Left colon (tissue), 2 donors: ENCODE measurements around the gene ANP32E. TPM values are rescaled to one million over a fixed set of nuclear protein-coding genes. Genes with fewer than 3 reads are reported as not detected.
"Not testable (repeated sequence)": the region's sequence is repeated elsewhere in the genome, so short reads cannot be mapped to it uniquely, and the experiment has no call there.

Experiments
- ATAC-seq: fragments of 200-7000 bp; cut with Tn5 transposase; one replicate; pipeline ENCODE4 v1.9.1; 2020; ENCODE audit warnings: mild to moderate bottlenecking, moderate library complexity
- DNase-seq, 2 donors: peaks; one replicate each; pipeline ENCODE4 v3.0.0-alpha.2; 2020
- intact Hi-C, 2 donors: fragments of 100-400 bp; cut with DNase I in 1 of 2; cut with micrococcal nuclease in 1 of 2; formaldehyde crosslinking; loops; one replicate each; pipeline versions ENCODE4 v1.11.2 to v1.14.0; 2022; cut with DNase I, micrococcal nuclease
- total RNA-seq, 2 donors: library from RNA; stranded (reverse); fragmentation: NEBNext Ultra II Directional; extraction: Animal tissue kit (Norgen Biotek cat#: 25700); gene quantifications; one replicate each; pipeline ENCODE4 v1.2.1, GENCODE V29; 2021
- donor health status: DM: no; HTN: no; CAD: no.
- donor health status: DM: yes; HTN: yes; CAD: no.

ANP32E gene
- total RNA-seq, 2 donors from 2014 or later = 10.5 to 13.6 TPM

- DNase-seq = no peak
- no peak for ATAC-seq
- intact Hi-C loops = no loop called here
These were observed 23.3 kb upstream of the ANP32E start for GRCh38 chr1:150259217-150259616.

GRCh38 chr1:150257624-150258585, 22.0 kb upstream of the ANP32E start, which contains the start of gene CA14:
Gene CA14 (plus strand): TSS chr1:150257774. CDS start chr1:150258129, 355 bp downstream.
- intact Hi-C loops = no loop called here
- DNase-seq (no peak), ATAC-seq (no peak)

GRCh38 chr1:150256554-150257341, 20.8 kb upstream of the ANP32E start:
- no peak for DNase-seq
- intact Hi-C loops = no loop called here
- no peak for ATAC-seq

- DNase-seq (no peak), ATAC-seq (no peak)
- intact Hi-C loops = no loop called here
These were observed 20.3 kb upstream of the ANP32E start for GRCh38 chr1:150256198-150256553.

- DNase-seq (no peak), ATAC-seq (no peak)
- intact Hi-C loops = no loop called here
These were observed 14.0 kb upstream of the ANP32E start for GRCh38 chr1:150249936-150250335.

DNA sequence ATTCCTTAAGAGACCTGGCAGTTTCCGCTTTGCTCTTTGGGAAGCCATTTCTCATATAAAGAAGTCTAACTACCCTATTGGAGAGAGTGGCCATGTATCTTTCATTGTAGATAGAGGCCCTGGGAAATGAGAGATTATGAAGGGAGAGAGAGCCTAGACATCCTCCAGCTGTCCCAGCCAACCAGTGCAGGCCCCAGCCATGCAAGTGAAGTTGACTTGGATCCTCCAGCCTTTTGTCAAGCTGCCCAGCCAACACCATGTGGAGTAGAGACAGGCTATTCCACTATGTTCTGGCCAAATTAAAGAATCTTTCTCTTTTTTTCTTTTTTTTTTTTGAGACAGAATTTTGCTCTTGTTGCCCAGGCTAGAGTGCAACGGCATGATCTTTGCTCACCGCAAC, 7.1 kb upstream of the ANP32E start:
- no peak for DNase-seq
- intact Hi-C loops = no loop called here

DNA sequence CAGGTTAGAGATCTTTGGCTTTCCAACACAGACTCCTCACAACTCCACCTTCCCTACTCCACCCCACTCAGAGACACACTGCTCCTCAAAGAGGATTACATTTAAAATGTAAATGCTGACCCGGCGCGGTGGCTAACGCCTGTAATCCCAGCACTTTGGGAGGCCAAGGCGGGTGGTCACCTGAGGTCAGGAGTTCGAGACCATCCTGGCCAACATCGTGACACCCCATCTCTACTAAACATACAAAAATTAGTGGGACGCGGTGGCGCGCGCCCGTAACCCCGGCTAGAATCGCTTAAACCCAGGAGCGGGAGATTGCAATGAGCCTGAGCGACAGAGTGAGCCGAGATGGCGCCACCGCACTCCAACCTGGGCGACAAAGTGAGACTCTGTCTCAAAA, 1.8 kb upstream of the ANP32E start:
- ATAC-seq = no peak
- intact Hi-C loops = no loop called here
- no peak for DNase-seq

More for the DNA sequence above, 7.1 kb upstream of the ANP32E start:
- no peak for ATAC-seq

DNA sequence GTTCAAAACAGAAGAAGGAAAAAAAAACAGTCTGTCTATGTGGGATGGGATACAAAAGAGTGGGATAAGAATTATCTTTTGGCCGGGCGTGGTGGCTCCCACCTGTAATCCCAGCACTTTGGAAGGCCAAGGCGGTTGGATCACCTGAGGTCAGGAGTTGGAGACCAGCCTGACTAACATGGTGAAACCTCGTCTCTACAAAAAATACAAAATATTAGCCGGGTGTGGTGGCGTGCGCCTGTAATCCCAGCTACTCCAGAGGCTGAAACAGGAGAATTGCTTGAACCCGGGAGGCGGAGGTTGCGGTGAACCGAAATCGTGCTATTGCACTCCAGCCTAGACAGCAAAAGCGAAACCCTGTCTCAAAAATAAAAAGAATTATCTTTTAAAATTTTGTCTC, 1.3 kb upstream of the ANP32E start:
- intact Hi-C loops, ATAC-seq, DNase-seq: not testable (repeated sequence)

GRCh38 chr1:150236614-150237100, 745 bp upstream of the ANP32E start:
- DNase-seq (no peak), ATAC-seq (no peak)
- intact Hi-C loops = no loop called here

DNA sequence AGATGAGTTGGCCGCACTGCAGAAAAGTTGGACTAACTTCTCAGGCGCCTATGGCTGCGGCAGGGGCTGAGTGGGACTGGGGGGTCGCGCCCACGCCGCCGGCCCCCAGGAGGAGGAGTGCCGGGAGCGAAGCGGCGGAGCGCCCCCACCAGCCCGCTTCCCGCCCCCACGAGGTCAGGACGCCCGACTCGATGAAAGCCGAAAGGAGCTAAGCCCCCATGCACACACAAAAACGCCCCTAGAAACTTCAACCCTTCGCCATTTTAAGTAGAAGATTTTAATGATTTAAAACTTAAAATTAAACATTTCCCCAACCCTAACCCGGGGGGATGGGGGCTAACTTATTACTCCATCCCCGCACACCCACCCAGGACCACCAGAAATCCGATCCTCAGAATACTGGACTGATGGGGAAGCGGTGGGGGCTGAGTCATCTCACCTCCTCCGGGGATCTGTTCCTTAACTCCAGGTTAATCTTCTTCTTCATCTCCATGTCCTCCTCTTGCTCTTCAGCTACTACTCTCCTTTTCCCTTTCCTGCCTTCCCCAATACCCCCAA, 539 bp downstream of the ANP32E start:
- ATAC-seq (peak; percentile 12), DNase-seq (peak in 1 of 2 donors; percentile 43)
- intact Hi-C loops = no loop called here

- intact Hi-C loops = no loop called here
- peak; percentile 38 for ATAC-seq
- peak; percentile 84 to 85 for DNase-seq
These were observed 1.2 kb downstream of the ANP32E start for GRCh38 chr1:150234566-150235293.

- intact Hi-C loops = no loop called here
- DNase-seq (no peak), ATAC-seq (no peak)
These were observed 1.7 kb downstream of the ANP32E start for GRCh38 chr1:150234309-150234565.

- peak; percentile 22 for ATAC-seq
- intact Hi-C loops = no loop called here
- DNase-seq = no peak
These were observed 2.3 kb downstream of the ANP32E start for GRCh38 chr1:150233359-150234308.

GRCh38 chr1:150232921-150233320, 3.0 kb downstream of the ANP32E start:
- DNase-seq, ATAC-seq, intact Hi-C loops: not testable (repeated sequence)

DNA sequence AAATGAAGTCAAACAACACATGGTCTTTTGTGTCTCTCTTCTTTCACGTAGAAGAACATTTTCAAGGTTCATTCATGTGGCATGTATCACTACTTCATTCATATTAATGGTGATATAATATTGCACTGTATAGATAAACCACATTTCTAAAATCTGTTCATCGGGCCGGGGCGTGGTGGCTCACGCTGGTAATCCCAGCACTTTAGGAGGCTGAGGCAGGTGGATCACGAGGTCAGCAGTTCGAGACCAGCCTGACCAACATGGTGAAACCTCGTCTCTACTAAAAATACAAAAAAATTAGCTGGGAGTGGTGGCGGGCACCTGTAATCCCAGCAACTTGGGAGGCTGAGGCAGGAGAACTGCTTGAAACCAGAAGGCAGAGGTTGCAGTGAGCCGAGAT, 7.7 kb downstream of the ANP32E start:
- ATAC-seq, DNase-seq, intact Hi-C loops: not testable (repeated sequence)

DNA sequence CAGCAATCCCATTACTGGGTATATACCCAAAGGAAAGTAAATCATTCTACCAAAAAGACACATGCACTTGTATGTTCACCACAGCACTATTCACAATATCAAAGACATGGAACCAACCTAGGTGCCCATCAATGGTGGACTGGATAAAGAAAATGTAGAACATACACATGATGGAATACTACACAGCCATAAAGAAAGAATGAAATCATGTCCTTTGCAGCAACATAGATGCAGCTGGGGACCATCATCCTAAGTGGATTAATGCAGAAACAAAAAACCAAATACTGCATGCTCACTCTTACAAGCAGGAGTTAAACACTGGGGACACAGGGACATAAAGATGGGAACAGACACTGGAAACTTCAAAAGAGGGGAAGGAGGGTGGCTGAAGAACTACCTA, 8.7 kb downstream of the ANP32E start:
- ATAC-seq (no peak), DNase-seq (no peak)
- intact Hi-C loops = no loop called here

- ATAC-seq = no peak
- no peak for DNase-seq
- intact Hi-C loops = no loop called here
These were observed 9.4 kb downstream of the ANP32E start for GRCh38 chr1:150226486-150226885.

- DNase-seq = no peak
- intact Hi-C loops = no loop called here
- no peak for ATAC-seq
These were observed 10.4 kb downstream of the ANP32E start for GRCh38 chr1:150225546-150225945.
